ENCODE measurements around the gene C12orf42.

C12orf42 gene

GRCh38 chr12:103392722-103393121 is 103.0 kb downstream of the C12orf42 start:
- ChIA-PET CTCF (no interaction called here), POLR2A (no interaction called here)
- TF ChIP-seq ARNT (IDR thresholded peaks at IDR 0.05) (no peak), LEF1 (IDR thresholded peaks at IDR 0.05; ENCODE audit: borderline replicate concordance) (no peak), FOXM1 (IDR thresholded peaks at IDR 0.05; ENCODE audit: borderline replicate concordance) (no peak), FOXA1 (IDR thresholded peaks at IDR 0.05) (no peak), L3MBTL2 (conservative IDR thresholded peaks at IDR 0.05) (no peak), PKNOX1 (IDR thresholded peaks at IDR 0.05) (no peak), ELF4 (IDR thresholded peaks at IDR 0.05) (no peak), BHLHE40 (IDR thresholded peaks at IDR 0.05; ENCODE audit: borderline replicate concordance) (no peak), NFRKB (IDR thresholded peaks at IDR 0.05) (no peak), CTBP1 (IDR thresholded peaks at IDR 0.05; ENCODE audit: borderline replicate concordance) (no peak), SP1 (IDR thresholded peaks at IDR 0.05) (no peak), ZNF384 (IDR thresholded peaks at IDR 0.05) (no peak), FOXK2 (IDR thresholded peaks at IDR 0.05) (no peak), SUZ12 (IDR thresholded peaks at IDR 0.05) (no peak), TARDBP (IDR thresholded peaks at IDR 0.05) (no peak), HDGF (IDR thresholded peaks at IDR 0.05; ENCODE audit: borderline replicate concordance) (no peak)
- no peak for DNase-seq (ENCODE audit: extremely low spot score)

- ChIA-PET CTCF (interaction anchor here (0.7 kb wide), 1 partner anchor 183 kb away, joined by 3 read pairs; no protein-coding TSS in a partner anchor), POLR2A (no interaction called here)
- TF ChIP-seq FOXK2 (IDR thresholded peaks at IDR 0.05) (no peak), SUZ12 (IDR thresholded peaks at IDR 0.05) (no peak), FOXM1 (IDR thresholded peaks at IDR 0.05; ENCODE audit: borderline replicate concordance) (no peak), NFRKB (IDR thresholded peaks at IDR 0.05) (no peak), CTBP1 (IDR thresholded peaks at IDR 0.05; ENCODE audit: borderline replicate concordance) (no peak), PKNOX1 (IDR thresholded peaks at IDR 0.05) (no peak), BHLHE40 (IDR thresholded peaks at IDR 0.05; ENCODE audit: borderline replicate concordance) (no peak), LEF1 (IDR thresholded peaks at IDR 0.05; ENCODE audit: borderline replicate concordance) (no peak), L3MBTL2 (conservative IDR thresholded peaks at IDR 0.05) (no peak), FOXA1 (IDR thresholded peaks at IDR 0.05) (no peak), SP1 (IDR thresholded peaks at IDR 0.05) (no peak), ARNT (IDR thresholded peaks at IDR 0.05) (no peak), TARDBP (IDR thresholded peaks at IDR 0.05) (no peak), ELF4 (IDR thresholded peaks at IDR 0.05) (no peak), ZNF384 (IDR thresholded peaks at IDR 0.05) (no peak), HDGF (IDR thresholded peaks at IDR 0.05; ENCODE audit: borderline replicate concordance) (no peak)
- no peak for DNase-seq (ENCODE audit: extremely low spot score)
Observed at GRCh38 chr12:103391103-103391502, 104.7 kb downstream of the C12orf42 start.

GRCh38 chr12:103387385-103387784 is 108.4 kb downstream of the C12orf42 start:
- ChIA-PET CTCF (no interaction called here), POLR2A (no interaction called here)
- no peak for DNase-seq (ENCODE audit: extremely low spot score)
- no peak for TF ChIP-seq LEF1 (IDR thresholded peaks at IDR 0.05; ENCODE audit: borderline replicate concordance)
- no peak for TF ChIP-seq ARNT (IDR thresholded peaks at IDR 0.05)
- TF ChIP-seq SUZ12 (IDR thresholded peaks at IDR 0.05) = no peak
- no peak for TF ChIP-seq SP1 (IDR thresholded peaks at IDR 0.05)
- TF ChIP-seq FOXK2 (IDR thresholded peaks at IDR 0.05) = no peak
- TF ChIP-seq CTBP1 (IDR thresholded peaks at IDR 0.05; ENCODE audit: borderline replicate concordance) = no peak
- no peak for TF ChIP-seq ELF4 (IDR thresholded peaks at IDR 0.05)
- no peak for TF ChIP-seq HDGF (IDR thresholded peaks at IDR 0.05; ENCODE audit: borderline replicate concordance)
- TF ChIP-seq PKNOX1 (IDR thresholded peaks at IDR 0.05) = no peak
- TF ChIP-seq BHLHE40 (IDR thresholded peaks at IDR 0.05; ENCODE audit: borderline replicate concordance) = no peak
- TF ChIP-seq ZNF384 (IDR thresholded peaks at IDR 0.05) = no peak
- no peak for TF ChIP-seq FOXA1 (IDR thresholded peaks at IDR 0.05)
- no peak for TF ChIP-seq NFRKB (IDR thresholded peaks at IDR 0.05)
- no peak for TF ChIP-seq TARDBP (IDR thresholded peaks at IDR 0.05)
- TF ChIP-seq FOXM1 (IDR thresholded peaks at IDR 0.05; ENCODE audit: borderline replicate concordance) = no peak
- TF ChIP-seq L3MBTL2 (conservative IDR thresholded peaks at IDR 0.05) = no peak

- TF ChIP-seq ARNT (IDR thresholded peaks at IDR 0.05) = no peak
- no peak for TF ChIP-seq BHLHE40 (IDR thresholded peaks at IDR 0.05; ENCODE audit: borderline replicate concordance)
- TF ChIP-seq FOXA1 (IDR thresholded peaks at IDR 0.05) = no peak
- no peak for TF ChIP-seq TARDBP (IDR thresholded peaks at IDR 0.05)
- TF ChIP-seq FOXM1 (IDR thresholded peaks at IDR 0.05; ENCODE audit: borderline replicate concordance) = no peak
- TF ChIP-seq CTBP1 (IDR thresholded peaks at IDR 0.05; ENCODE audit: borderline replicate concordance) = no peak
- no peak for TF ChIP-seq L3MBTL2 (conservative IDR thresholded peaks at IDR 0.05)
- no peak for TF ChIP-seq ELF4 (IDR thresholded peaks at IDR 0.05)
- TF ChIP-seq PKNOX1 (IDR thresholded peaks at IDR 0.05) = no peak
- TF ChIP-seq SP1 (IDR thresholded peaks at IDR 0.05) = no peak
- no peak for TF ChIP-seq NFRKB (IDR thresholded peaks at IDR 0.05)
- TF ChIP-seq ZNF384 (IDR thresholded peaks at IDR 0.05) = no peak
- TF ChIP-seq LEF1 (IDR thresholded peaks at IDR 0.05; ENCODE audit: borderline replicate concordance) = no peak
- no peak for TF ChIP-seq SUZ12 (IDR thresholded peaks at IDR 0.05)
- no peak for TF ChIP-seq HDGF (IDR thresholded peaks at IDR 0.05; ENCODE audit: borderline replicate concordance)
- no peak for TF ChIP-seq FOXK2 (IDR thresholded peaks at IDR 0.05)
- CTCF ChIA-PET = no interaction called here
- no peak for DNase-seq (ENCODE audit: extremely low spot score)
- POLR2A ChIA-PET = no interaction called here
Observed at GRCh38 chr12:103386451-103386850, 109.3 kb downstream of the C12orf42 start.

- TF ChIP-seq ZNF384 (IDR thresholded peaks at IDR 0.05) (no peak), SUZ12 (IDR thresholded peaks at IDR 0.05) (no peak), LEF1 (IDR thresholded peaks at IDR 0.05; ENCODE audit: borderline replicate concordance) (no peak), ARNT (IDR thresholded peaks at IDR 0.05) (no peak), FOXK2 (IDR thresholded peaks at IDR 0.05) (no peak), FOXM1 (IDR thresholded peaks at IDR 0.05; ENCODE audit: borderline replicate concordance) (no peak), FOXA1 (IDR thresholded peaks at IDR 0.05) (no peak), TARDBP (IDR thresholded peaks at IDR 0.05) (no peak), CTBP1 (IDR thresholded peaks at IDR 0.05; ENCODE audit: borderline replicate concordance) (no peak), HDGF (IDR thresholded peaks at IDR 0.05; ENCODE audit: borderline replicate concordance) (no peak), ELF4 (IDR thresholded peaks at IDR 0.05) (no peak), PKNOX1 (IDR thresholded peaks at IDR 0.05) (no peak)
- CTCF ChIA-PET = no interaction called here
Observed at GRCh38 chr12:103382736-103383346, 112.9 kb downstream of the C12orf42 start.

More at GRCh38 chr12:103382736-103383346, 112.9 kb downstream of the C12orf42 start:
- POLR2A ChIA-PET = no interaction called here
- no peak for DNase-seq (ENCODE audit: extremely low spot score)
